ENCODE data around the gene IBA57.

IBA57 gene

GRCh38 chr1:228139406-228139930 is 26.1 kb upstream of the IBA57 start:
- TF ChIP-seq CTCF (IDR thresholded peaks at IDR 0.05; ENCODE audit: insufficient read depth, low read length, poor library complexity, severe bottlenecking), result no peak
- Histone ChIP-seq H3K4me3 (replicated peaks; ENCODE audit: low read depth, low read length) (peak overlapping the region; percentile 80), H3K27me3 (replicated peaks; ENCODE audit: control insufficient read depth, insufficient read depth, low read length) (no peaks in the 10 kb centered on the region), H3K36me3 (ENCODE audit: control insufficient read depth, insufficient read depth, low read length) (peaks cover 1% of the 10 kb centered on the region; the same call in 1 of the 2 replicates)
- DNase-seq (ENCODE audit: extremely low read depth, insufficient read length), result no peak

- TF ChIP-seq CTCF (IDR thresholded peaks at IDR 0.05; ENCODE audit: insufficient read depth, low read length, poor library complexity, severe bottlenecking), result peak; percentile 11
- H3K36me3 ChIP-seq (ENCODE audit: control insufficient read depth, insufficient read depth, low read length), result peaks cover 1% of the 10 kb centered on the region; the same call in 1 of the 2 replicates
- H3K27me3 ChIP-seq (replicated peaks; ENCODE audit: control insufficient read depth, insufficient read depth, low read length), result no peaks in the 10 kb centered on the region
- peak within 1 kb of the TSS; percentile 93 for H3K4me3 ChIP-seq (replicated peaks; ENCODE audit: low read depth, low read length)
- DNase-seq (ENCODE audit: extremely low read depth, insufficient read length), result peak; percentile 100
Measured at GRCh38 chr1:228139931-228140723, 25.5 kb upstream of the IBA57 start, which contains the start of gene GUK1. Gene GUK1, plus strand, starts transcription at chr1:228140279. Its CDS starts 24 bp downstream, at chr1:228140303.

- no peak for TF ChIP-seq CTCF (IDR thresholded peaks at IDR 0.05; ENCODE audit: insufficient read depth, low read length, poor library complexity, severe bottlenecking)
- H3K36me3 ChIP-seq (ENCODE audit: control insufficient read depth, insufficient read depth, low read length), result peaks cover 5% of the 10 kb centered on the region
Measured at GRCh38 chr1:228140724-228141225, 24.8 kb upstream of the IBA57 start.

GRCh38 chr1:228141226-228142044 is 24.2 kb upstream of the IBA57 start:
- TF ChIP-seq CTCF (IDR thresholded peaks at IDR 0.05; ENCODE audit: insufficient read depth, low read length, poor library complexity, severe bottlenecking), result no peak
- Histone ChIP-seq H3K27me3 (replicated peaks; ENCODE audit: control insufficient read depth, insufficient read depth, low read length) (no peaks in the 10 kb centered on the region), H3K4me3 (replicated peaks; ENCODE audit: low read depth, low read length) (peak overlapping the region; percentile 93), H3K36me3 (ENCODE audit: control insufficient read depth, insufficient read depth, low read length) (peaks cover 8% of the 10 kb centered on the region)
- DNase-seq (ENCODE audit: extremely low read depth, insufficient read length), result peak; percentile 39

More at GRCh38 chr1:228140724-228141225, 24.8 kb upstream of the IBA57 start:
- Histone ChIP-seq H3K27me3 (replicated peaks; ENCODE audit: control insufficient read depth, insufficient read depth, low read length) (no peaks in the 10 kb centered on the region), H3K4me3 (replicated peaks; ENCODE audit: low read depth, low read length) (peak overlapping the region; percentile 93)
- no peak for DNase-seq (ENCODE audit: extremely low read depth, insufficient read length)

GRCh38 chr1:228142155-228142691 is 23.4 kb upstream of the IBA57 start:
- DNase-seq (ENCODE audit: extremely low read depth, insufficient read length), result peak; percentile 7
- H3K4me3 ChIP-seq (replicated peaks; ENCODE audit: low read depth, low read length), result peak overlapping the region; percentile 93
- H3K27me3 ChIP-seq (replicated peaks; ENCODE audit: control insufficient read depth, insufficient read depth, low read length), result no peaks in the 10 kb centered on the region
- no peak for TF ChIP-seq CTCF (IDR thresholded peaks at IDR 0.05; ENCODE audit: insufficient read depth, low read length, poor library complexity, severe bottlenecking)
- peaks cover 15% of the 10 kb centered on the region for H3K36me3 ChIP-seq (ENCODE audit: control insufficient read depth, insufficient read depth, low read length)

All from GM06990 (cell line).